SU-DHL-6 (cell line): ENCODE data around the gene RPS6KA1.

Experiments
- H2AFZ ChIP-seq: fragments of 200-600 bp; sonication (generic); 2 replicates; pipeline ENCODE4 v1.6.1; 2014; ENCODE audit warnings: low read depth, mild to moderate bottlenecking, moderate library complexity, mixed read lengths, antibody characterized with exemption, low read length; ENCODE audit not compliant: severe bottlenecking
- H3F3A ChIP-seq: fragments of 200-600 bp; shearing (Covaris generic); 2 replicates; pipeline ENCODE4 v1.6.0; 2016; ENCODE audit warnings: antibody characterized with exemption, mild to moderate bottlenecking; ENCODE audit not compliant: insufficient read depth
- H3K27ac ChIP-seq: fragments of 200-600 bp; sonication (generic); 2 replicates; pipeline ENCODE4 v1.5.1; 2016; ENCODE audit warnings: low read depth, mild to moderate bottlenecking, low read length, moderate library complexity, mixed read lengths
- H3K27me3 ChIP-seq: fragments of 200-600 bp; sonication (generic), shearing (Covaris generic); 2 replicates; pipeline ENCODE4 v1.6.0; 2014; ENCODE audit warnings: mild to moderate bottlenecking, low read length
- H3K36me3 ChIP-seq: fragments of 200-600 bp; sonication (generic); 2 replicates; pipeline ENCODE4 v1.6.1; 2014; ENCODE audit warnings: mild to moderate bottlenecking, low read length, mixed read lengths
- H3K4me2 ChIP-seq: fragments of 300-600, 200-600 bp; shearing (Covaris generic), sonication (generic); 2 replicates; pipeline ENCODE4 v1.6.0; 2014; ENCODE audit warnings: low read length, low read depth, mild to moderate bottlenecking; ENCODE audit not compliant: poor library complexity, severe bottlenecking
- H3K4me3 ChIP-seq: fragments of 200-600 bp; sonication (generic); 2 replicates; pipeline ENCODE4 v1.5.1; 2014; ENCODE audit warnings: antibody characterized with exemption, low read length, mild to moderate bottlenecking, mixed read lengths; ENCODE audit not compliant: insufficient read depth, poor library complexity, severe bottlenecking
- H3K79me2 ChIP-seq: fragments of 200-600 bp; sonication (generic); 2 replicates; pipeline ENCODE4 v1.6.1; 2014; ENCODE audit warnings: mild to moderate bottlenecking, low read length, moderate library complexity; ENCODE audit not compliant: insufficient read depth
- H3K9ac ChIP-seq: fragments of 200-600 bp; sonication (generic); 2 replicates; pipeline ENCODE4 v1.7.0; 2014; ENCODE audit warnings: mild to moderate bottlenecking, low read length
- H3K9me2 ChIP-seq: fragments of 200-600 bp; sonication (generic); replicated peaks from 2 replicates; pipeline ENCODE4 v1.6.1; 2014; ENCODE audit warnings: low read length; ENCODE audit not compliant: insufficient read depth
- H3K9me3 ChIP-seq: fragments of 200-600 bp; sonication (generic); 2 replicates; pipeline ENCODE4 v1.6.1; 2014; ENCODE audit warnings: low read length, mixed read lengths; ENCODE audit not compliant: insufficient read depth
- H4K20me1 ChIP-seq: fragments of 200-600 bp; sonication (generic); 2 replicates; pipeline ENCODE4 v1.6.1; 2014; ENCODE audit warnings: low read depth, mild to moderate bottlenecking, antibody characterized with exemption, low read length, moderate library complexity, mixed read lengths
- CTCF ChIP-seq: fragments of 200-600 bp; sonication (generic); IDR thresholded peaks from one replicate; pipeline ENCODE4 v1.5.1; 2017; ENCODE audit warnings: antibody characterized with exemption, mild to moderate bottlenecking, low read length, moderate library complexity; ENCODE audit not compliant: insufficient read depth, poor library complexity, severe bottlenecking
- EZH2phosphoT487 ChIP-seq: fragments of 200-600 bp; sonication (generic), shearing (Covaris generic); conservative IDR thresholded peaks from 2 replicates; pipeline ENCODE4 v1.6.1; 2018; ENCODE audit warnings: mild to moderate bottlenecking, antibody characterized with exemption, low read length, moderate library complexity, mixed read lengths

The RPS6KA1 gene

GRCh38 chr1:26537951-26538352 is 8.4 kb downstream of the RPS6KA1 start:
- no peak overlapping the region for H3K27ac ChIP-seq
- H3K9me2 ChIP-seq, result no peaks in the 10 kb centered on the region
- H3K36me3 ChIP-seq, result no peaks in the 10 kb centered on the region
- no peak overlapping the region for H3K4me3 ChIP-seq
- no peaks in the 10 kb centered on the region for H3K9me3 ChIP-seq
- no peaks in the 10 kb centered on the region for H3K27me3 ChIP-seq
- no peak overlapping the region for H3K4me2 ChIP-seq
- no peaks in the 10 kb centered on the region for H3K79me2 ChIP-seq
- H2AFZ ChIP-seq, result no peak overlapping the region
- H4K20me1 ChIP-seq, result no peaks in the 10 kb centered on the region
- H3K9ac ChIP-seq, result no peak overlapping the region
- peak; percentile 23 for TF ChIP-seq CTCF
- no peak for TF ChIP-seq EZH2phosphoT487
- H3F3A ChIP-seq, result peaks cover 26% of the 10 kb centered on the region

GRCh38 chr1:26538480-26539412 is 9.2 kb downstream of the RPS6KA1 start:
- no peaks in the 10 kb centered on the region for H3K9me2 ChIP-seq
- H3K9ac ChIP-seq, result no peak overlapping the region
- H3K9me3 ChIP-seq, result no peaks in the 10 kb centered on the region
- H3K4me3 ChIP-seq, result no peak overlapping the region
- no peaks in the 10 kb centered on the region for H3K36me3 ChIP-seq
- no peak overlapping the region for H2AFZ ChIP-seq
- H3K79me2 ChIP-seq, result no peaks in the 10 kb centered on the region
- H3K27ac ChIP-seq, result no peak overlapping the region
- H3K27me3 ChIP-seq, result no peaks in the 10 kb centered on the region
- H3K4me2 ChIP-seq, result no peak overlapping the region
- TF ChIP-seq CTCF (peak; percentile 89), EZH2phosphoT487 (no peak)
- peaks cover 34% of the 10 kb centered on the region for H3F3A ChIP-seq
- no peaks in the 10 kb centered on the region for H4K20me1 ChIP-seq

GRCh38 chr1:26539722-26540121 is 10.2 kb downstream of the RPS6KA1 start:
- Histone ChIP-seq H3K27ac (peak overlapping the region; percentile 65), H3K27me3 (no peaks in the 10 kb centered on the region), H3K9ac (0 out of 2 replicates have a peak overlapping the region, but pooled peaks have one; percentile 14), H3K9me3 (no peaks in the 10 kb centered on the region), H3K36me3 (no peaks in the 10 kb centered on the region), H2AFZ (no peak overlapping the region), H3K9me2 (no peaks in the 10 kb centered on the region), H3K4me2 (peak overlapping the region; percentile 3), H4K20me1 (no peaks in the 10 kb centered on the region), H3K79me2 (no peaks in the 10 kb centered on the region), H3F3A (peaks cover 44% of the 10 kb centered on the region), H3K4me3 (no peak overlapping the region)
- TF ChIP-seq EZH2phosphoT487 (no peak), CTCF (no peak)
